AG09319 (cell line): ENCODE results near the gene VSIG10L.

Source experiments
- DNase-seq: peaks from one replicate; pipeline ENCODE4 v3.0.0-alpha.2; 2010; ENCODE audit warnings: low read depth; ENCODE audit errors: extremely low read depth
- TF ChIP-seq, protein P1 (sequence below): IDR thresholded peaks from 2 replicates; pipeline ENCODE4 v1.5.1; 2011; ENCODE audit warnings: low read depth, mild to moderate bottlenecking, inconsistent platforms, low read length, moderate library complexity

The VSIG10L gene

DNA sequence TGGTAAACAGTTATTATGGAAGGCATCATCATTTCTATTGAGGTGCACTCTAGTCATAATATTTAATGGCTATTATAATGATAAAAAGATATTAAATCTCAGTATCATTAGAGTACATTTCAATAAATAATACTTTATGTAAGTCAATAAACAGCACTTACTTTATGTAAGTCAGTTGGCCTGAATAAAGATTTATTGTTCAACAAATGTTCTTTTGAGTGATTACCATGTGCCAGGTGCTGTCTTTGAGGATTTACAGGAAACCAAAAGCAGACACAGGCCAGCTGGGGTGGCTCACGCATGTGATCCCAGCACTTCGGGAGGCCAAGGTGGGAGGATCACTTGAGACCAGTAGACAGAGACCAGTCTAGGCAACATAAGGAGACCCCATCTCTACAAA lies 35.5 kb upstream of the VSIG10L start:
- DNase-seq = no peak
- TF ChIP-seq, protein P1, sequence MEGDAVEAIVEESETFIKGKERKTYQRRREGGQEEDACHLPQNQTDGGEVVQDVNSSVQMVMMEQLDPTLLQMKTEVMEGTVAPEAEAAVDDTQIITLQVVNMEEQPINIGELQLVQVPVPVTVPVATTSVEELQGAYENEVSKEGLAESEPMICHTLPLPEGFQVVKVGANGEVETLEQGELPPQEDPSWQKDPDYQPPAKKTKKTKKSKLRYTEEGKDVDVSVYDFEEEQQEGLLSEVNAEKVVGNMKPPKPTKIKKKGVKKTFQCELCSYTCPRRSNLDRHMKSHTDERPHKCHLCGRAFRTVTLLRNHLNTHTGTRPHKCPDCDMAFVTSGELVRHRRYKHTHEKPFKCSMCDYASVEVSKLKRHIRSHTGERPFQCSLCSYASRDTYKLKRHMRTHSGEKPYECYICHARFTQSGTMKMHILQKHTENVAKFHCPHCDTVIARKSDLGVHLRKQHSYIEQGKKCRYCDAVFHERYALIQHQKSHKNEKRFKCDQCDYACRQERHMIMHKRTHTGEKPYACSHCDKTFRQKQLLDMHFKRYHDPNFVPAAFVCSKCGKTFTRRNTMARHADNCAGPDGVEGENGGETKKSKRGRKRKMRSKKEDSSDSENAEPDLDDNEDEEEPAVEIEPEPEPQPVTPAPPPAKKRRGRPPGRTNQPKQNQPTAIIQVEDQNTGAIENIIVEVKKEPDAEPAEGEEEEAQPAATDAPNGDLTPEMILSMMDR = no peak

DNA sequence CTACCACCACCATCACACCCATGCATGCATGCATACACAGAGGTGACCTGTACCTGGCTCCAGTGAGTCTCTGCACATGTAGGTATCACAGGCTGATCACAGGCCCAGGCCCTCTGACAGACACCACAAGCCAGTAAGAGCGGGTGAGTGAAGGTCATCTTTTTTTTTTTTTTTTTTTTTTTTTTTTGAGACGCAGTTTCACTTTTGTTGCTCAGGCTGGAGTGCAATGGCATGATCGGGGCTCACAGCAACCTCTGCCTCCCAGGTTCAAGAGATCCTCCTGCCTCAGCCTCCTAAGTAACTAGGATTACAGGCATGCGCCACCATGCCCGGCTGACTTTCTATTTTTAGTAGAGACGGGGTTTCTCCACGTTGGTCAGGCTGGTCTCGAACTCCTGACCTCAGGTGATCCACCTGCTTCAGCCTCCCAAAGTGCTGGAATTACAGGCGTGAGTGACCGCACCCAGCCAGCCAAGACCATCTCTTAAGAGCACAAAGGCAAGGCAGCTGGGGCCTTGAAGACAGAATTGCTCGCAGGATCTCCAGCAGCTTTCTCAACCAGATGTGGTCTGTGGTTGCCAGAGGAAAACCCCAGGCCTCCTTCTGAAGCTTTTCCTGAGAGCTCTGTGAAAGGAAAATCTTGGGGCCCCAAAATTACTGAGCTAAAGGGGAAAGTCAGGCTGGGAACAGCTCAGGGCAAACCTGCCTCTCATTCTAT lies 33.7 kb upstream of the VSIG10L start:
- DNase-seq = no peak
- TF ChIP-seq, protein P1 = no peak

DNA sequence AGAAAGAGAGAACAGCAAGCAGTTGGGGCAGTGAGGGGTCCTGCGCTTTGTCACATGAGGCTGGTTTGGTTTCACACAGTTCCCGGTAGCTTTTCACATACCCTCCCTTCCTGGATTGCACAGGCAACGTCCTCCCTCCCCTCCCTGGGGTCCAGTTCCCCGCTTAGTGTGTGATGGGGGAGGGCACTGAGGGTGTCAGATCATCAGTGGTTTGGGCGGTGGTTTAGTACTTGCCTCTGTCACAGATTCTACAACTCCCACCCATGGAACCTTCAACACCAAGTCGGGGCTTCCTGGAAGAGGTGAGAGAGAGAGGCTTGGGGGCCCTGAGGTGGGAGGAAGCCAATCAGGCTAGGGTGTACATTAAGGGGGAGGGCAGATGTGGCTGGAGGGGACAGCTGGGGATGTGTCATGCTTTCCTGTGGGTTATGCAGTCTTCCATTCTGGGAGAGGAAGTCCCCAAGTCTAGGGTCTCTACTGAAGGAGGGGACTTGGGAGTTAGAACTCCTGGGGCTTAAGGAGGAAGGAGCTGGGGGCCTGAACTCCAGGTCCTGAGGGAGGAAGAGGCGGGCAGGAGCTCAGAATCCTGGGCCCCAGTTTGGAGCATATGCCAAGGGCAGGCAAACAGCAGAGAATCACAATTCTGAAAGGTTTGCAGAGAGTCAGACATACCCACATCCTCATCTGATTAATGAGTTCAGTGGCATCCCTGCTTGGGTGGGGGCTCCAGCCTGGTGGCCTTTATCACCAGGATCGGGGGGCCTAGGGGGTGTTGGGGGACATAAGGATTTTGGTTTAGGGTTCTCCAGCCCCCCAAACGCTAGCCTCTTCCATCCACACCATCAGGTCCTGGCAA lies 30.9 kb upstream of the VSIG10L start, which contains the start of gene NKG7:
Gene NKG7, minus strand, starts transcription at position 6 of the 856 bp plus-strand sequence. CDS start 119 bp downstream, outside the sequence.
- TF ChIP-seq, protein P1 = no peak
- DNase-seq = no peak

DNA sequence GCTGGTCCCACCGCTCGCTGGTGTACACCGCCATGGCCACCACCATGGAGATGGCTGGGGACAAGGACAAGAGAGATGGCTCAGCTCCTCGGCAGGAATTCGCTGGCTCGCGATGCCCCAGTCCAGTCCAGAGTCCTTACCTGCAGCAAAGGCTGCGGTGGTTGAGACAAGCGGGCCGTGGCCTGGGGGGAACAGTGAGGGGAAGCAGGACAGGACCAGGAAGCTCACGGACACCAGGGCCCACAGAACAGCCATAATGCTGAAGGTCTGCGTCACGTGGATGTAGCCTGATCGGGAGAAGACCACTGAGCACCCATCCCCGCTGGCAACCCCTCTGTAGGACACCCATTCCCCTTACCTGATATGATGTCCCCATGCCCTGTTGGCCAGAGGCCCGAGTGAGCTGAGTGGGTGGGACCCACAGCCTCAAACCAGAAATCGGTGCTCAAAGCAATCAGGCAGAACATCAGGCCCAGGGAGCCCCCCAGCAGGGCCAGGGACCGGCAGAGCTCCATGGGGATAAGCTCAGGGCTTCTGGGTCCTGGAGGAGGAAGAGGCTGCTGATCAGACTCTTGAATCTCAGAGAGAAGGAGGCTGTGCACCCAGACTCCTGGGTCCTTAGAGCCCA lies 30.2 kb upstream of the VSIG10L start:
- DNase-seq = no peak
- TF ChIP-seq, protein P1 = no peak

DNA sequence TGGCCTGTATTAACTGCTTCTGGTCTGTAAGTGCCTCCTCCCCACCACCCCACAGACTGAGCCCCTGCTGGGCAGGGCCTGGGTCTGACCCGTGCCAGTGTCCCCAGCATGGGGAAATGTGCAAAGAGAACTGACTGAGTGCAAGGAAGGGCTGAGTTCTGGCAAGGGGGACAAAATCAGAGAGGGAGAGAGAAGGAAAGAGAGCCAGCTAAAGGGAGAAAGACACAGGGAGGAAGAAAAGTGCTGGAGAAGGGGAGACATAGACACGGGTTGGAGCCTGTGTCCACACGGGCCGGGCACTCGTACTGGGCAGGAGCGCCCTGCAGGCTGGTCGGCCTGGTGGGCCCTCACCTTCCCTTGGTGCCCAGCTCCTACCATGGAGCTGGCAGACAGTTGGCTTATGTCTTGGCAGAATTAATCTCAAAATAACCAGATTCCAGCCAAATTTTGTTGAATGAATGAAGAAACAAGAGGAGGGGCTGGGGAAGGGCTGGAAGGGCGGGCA lies 29.3 kb upstream of the VSIG10L start:
- DNase-seq = no peak
- TF ChIP-seq, protein P1 = no peak

DNA sequence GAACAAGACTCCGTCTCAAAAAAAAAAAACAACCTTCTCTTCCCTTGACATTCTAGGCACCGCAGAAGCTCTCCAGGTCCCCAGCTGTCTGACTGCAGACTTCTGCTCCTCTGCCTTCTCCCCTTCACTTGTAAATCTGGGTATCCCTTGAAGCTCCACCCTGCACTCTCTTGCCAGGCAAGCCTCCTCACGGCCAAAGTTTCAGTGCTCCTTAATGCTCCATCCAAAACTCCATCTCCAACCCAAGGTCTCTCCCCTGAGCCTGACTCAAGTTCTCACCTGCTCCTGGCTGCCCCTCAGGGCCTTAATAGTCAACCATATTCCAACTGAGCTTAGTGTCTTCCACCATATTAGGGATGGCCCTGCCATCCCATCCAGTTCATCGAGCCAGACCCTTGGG lies 28.3 kb upstream of the VSIG10L start:
- DNase-seq = no peak
- TF ChIP-seq, protein P1 = no peak
